A673 (cell line): ENCODE results near the gene EXOSC7.

Experiments
- EZH2 ChIP-seq: fragments of 200-600 bp; sonication (generic); IDR thresholded peaks from 2 replicates; pipeline ENCODE4 v1.6.1; 2017; ENCODE audit warnings: borderline replicate concordance, low read depth, mild to moderate bottlenecking, mixed read lengths, antibody characterized with exemption, low read length; ENCODE audit not compliant: poor library complexity, severe bottlenecking
- TF ChIP-seq, protein P1 (sequence below): fragments of 300-800, 200-600 bp; sonication (generic); conservative IDR thresholded peaks from 2 replicates; pipeline ENCODE4 v1.5.1; 2017; ENCODE audit warnings: low read depth, mild to moderate bottlenecking, antibody characterized with exemption, low read length, moderate library complexity, mixed read lengths

DNA sequence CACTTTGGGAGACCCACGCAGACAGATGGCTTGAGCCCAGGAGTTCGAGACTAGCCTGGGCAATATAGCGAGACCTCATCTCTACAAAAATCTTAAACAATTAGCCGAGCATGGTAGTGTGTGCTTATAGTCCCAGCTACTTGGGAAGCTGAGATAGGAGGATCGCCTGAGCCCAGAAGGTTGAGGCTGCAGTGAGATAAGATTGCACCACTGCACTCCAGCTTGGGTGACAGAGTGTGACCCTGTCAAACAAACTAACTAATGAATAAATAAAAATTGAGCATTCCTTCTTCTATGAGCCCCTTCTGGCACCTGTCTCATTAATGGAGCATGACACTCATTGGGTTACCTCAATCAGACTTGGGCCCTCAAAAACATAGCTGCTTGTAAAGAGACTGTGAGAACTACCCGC is 7.6 kb upstream of the EXOSC7 start:
- TF ChIP-seq, protein P1, sequence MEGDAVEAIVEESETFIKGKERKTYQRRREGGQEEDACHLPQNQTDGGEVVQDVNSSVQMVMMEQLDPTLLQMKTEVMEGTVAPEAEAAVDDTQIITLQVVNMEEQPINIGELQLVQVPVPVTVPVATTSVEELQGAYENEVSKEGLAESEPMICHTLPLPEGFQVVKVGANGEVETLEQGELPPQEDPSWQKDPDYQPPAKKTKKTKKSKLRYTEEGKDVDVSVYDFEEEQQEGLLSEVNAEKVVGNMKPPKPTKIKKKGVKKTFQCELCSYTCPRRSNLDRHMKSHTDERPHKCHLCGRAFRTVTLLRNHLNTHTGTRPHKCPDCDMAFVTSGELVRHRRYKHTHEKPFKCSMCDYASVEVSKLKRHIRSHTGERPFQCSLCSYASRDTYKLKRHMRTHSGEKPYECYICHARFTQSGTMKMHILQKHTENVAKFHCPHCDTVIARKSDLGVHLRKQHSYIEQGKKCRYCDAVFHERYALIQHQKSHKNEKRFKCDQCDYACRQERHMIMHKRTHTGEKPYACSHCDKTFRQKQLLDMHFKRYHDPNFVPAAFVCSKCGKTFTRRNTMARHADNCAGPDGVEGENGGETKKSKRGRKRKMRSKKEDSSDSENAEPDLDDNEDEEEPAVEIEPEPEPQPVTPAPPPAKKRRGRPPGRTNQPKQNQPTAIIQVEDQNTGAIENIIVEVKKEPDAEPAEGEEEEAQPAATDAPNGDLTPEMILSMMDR, result no peak
- no peak for TF ChIP-seq EZH2
